IMR-90 (cell line): ENCODE results near the gene DOCK2. TPM values are rescaled to one million over a fixed set of nuclear protein-coding genes. Genes with fewer than 3 reads are reported as not detected.

Source experiments
- ATAC-seq: fragments of 200-7000 bp; cut with Tn5 transposase; 2 replicates; pipeline ENCODE4 v1.9.1; 2020; ENCODE audit warnings: low read depth, mild to moderate bottlenecking, moderate library complexity
- BruUV-seq: library from RNA; stranded (reverse); fragments of 400-500 nt; replicated peaks from 2 replicates; lab custom pipeline; 2021; lab: Mats Ljungman, UMichigan
- CTCF ChIA-PET: fragments of 300-600 bp; formaldehyde crosslinking; extraction: SDS; loops from one replicate; lab custom pipeline; 2021; ENCODE audit warnings: antibody characterized with exemption; lab: Yijun Ruan, JAX
- POLR2A ChIA-PET: fragments of 300-600 bp; sonication (Branson Sonifier 250); formaldehyde crosslinking; loops from one replicate; lab custom pipeline; 2022; ENCODE audit warnings: antibody characterized with exemption; ENCODE audit not compliant: unreplicated experiment; lab: Charles Lee
- DNase-seq: peaks from one replicate; pipeline ENCODE4 v3.0.0; 2013
- H2AFZ ChIP-seq: replicated peaks from 2 replicates; pipeline ENCODE3; 2013; ENCODE audit warnings: low read length, mild to moderate bottlenecking; ENCODE audit not compliant: poor library complexity
- H2AK5ac ChIP-seq: 2 replicates; pipeline ENCODE4 v1.6.1; 2013; ENCODE audit warnings: low read depth, low read length, inconsistent platforms
- H2AK9ac ChIP-seq: replicated peaks from 2 replicates; pipeline ENCODE3; 2013; ENCODE audit warnings: mild to moderate bottlenecking, low read depth, low read length, moderate library complexity; ENCODE audit not compliant: poor library complexity
- H2BK120ac ChIP-seq: 2 replicates; pipeline ENCODE4 v1.6.1; 2013; ENCODE audit warnings: low read depth, low read length, inconsistent platforms
- H2BK15ac ChIP-seq: 3 replicates; pipeline ENCODE4 v1.6.1; 2013; ENCODE audit warnings: low read depth, low read length, inconsistent platforms
- H2BK20ac ChIP-seq: 2 replicates; pipeline ENCODE4 v1.6.1; 2013; ENCODE audit warnings: low read depth, mild to moderate bottlenecking, inconsistent platforms, low read length, moderate library complexity
- H2BK5ac ChIP-seq: 2 replicates; pipeline ENCODE4 v1.6.1; 2013; ENCODE audit warnings: mild to moderate bottlenecking, low read depth, low read length, inconsistent platforms; ENCODE audit not compliant: poor library complexity, severe bottlenecking
- H3K14ac ChIP-seq: replicated peaks from 2 replicates; pipeline ENCODE4 v1.6.1; 2013; ENCODE audit warnings: low read depth, low read length, inconsistent platforms
- H3K18ac ChIP-seq: 2 replicates; pipeline ENCODE4 v1.6.1; 2013; ENCODE audit warnings: low read depth, low read length, control low read depth
- H3K23ac ChIP-seq: 2 replicates; pipeline ENCODE4 v1.6.1; 2013; ENCODE audit warnings: low read depth, low read length, inconsistent platforms
- H3K27ac ChIP-seq: 2 replicates; pipeline ENCODE4 v1.5.1; 2013; ENCODE audit warnings: mild to moderate bottlenecking, control low read depth, low read length; ENCODE audit not compliant: insufficient read depth
- H3K27me3 ChIP-seq: 2 replicates; pipeline ENCODE4 v1.6.1; 2013; ENCODE audit warnings: low read length; ENCODE audit not compliant: control insufficient read depth, insufficient read depth
- H3K36me3 ChIP-seq: 2 replicates; pipeline ENCODE4 v1.6.1; 2013; ENCODE audit warnings: low read length, mixed read lengths; ENCODE audit not compliant: control insufficient read depth, insufficient read depth
- H3K4ac ChIP-seq: 2 replicates; pipeline ENCODE4 v1.6.1; 2013; ENCODE audit warnings: low read depth, low read length, inconsistent platforms
- H3K4me1 ChIP-seq: 2 replicates; pipeline ENCODE4 v1.6.1; 2013; ENCODE audit warnings: low read length, mixed read lengths; ENCODE audit not compliant: control insufficient read depth, insufficient read depth
- H3K4me2 ChIP-seq: 2 replicates; pipeline ENCODE4 v1.6.1; 2013; ENCODE audit warnings: low read depth, mild to moderate bottlenecking, control low read depth, low read length, moderate library complexity
- H3K4me3 ChIP-seq: 2 replicates; pipeline ENCODE4 v1.5.1; 2013; ENCODE audit warnings: low read depth, mild to moderate bottlenecking, control low read depth, low read length, moderate library complexity; ENCODE audit not compliant: insufficient read depth
- H3K56ac ChIP-seq: 2 replicates; pipeline ENCODE4 v1.6.1; 2013; ENCODE audit warnings: low read length, inconsistent platforms; ENCODE audit not compliant: insufficient read depth; ENCODE audit errors: extremely low read depth
- H3K79me1 ChIP-seq, 2 experiments: 2 replicates each; pipeline ENCODE4 v1.6.1; 2013; ENCODE audit warnings: low read length in 2 of 2, inconsistent platforms in 1 of 2, low read depth in 1 of 2
- H3K9ac ChIP-seq: 2 replicates; pipeline ENCODE4 v1.6.1; 2013; ENCODE audit warnings: low read depth, low read length, control low read depth
- H3K9me1 ChIP-seq: 2 replicates; pipeline ENCODE4 v1.6.1; 2013; ENCODE audit warnings: low read length, inconsistent platforms; ENCODE audit not compliant: insufficient read depth
- H3K9me3 ChIP-seq: 2 replicates; pipeline ENCODE4 v1.6.1; 2013; ENCODE audit warnings: low read length; ENCODE audit not compliant: control insufficient read depth, insufficient read depth
- H4K20me1 ChIP-seq: 2 replicates; pipeline ENCODE4 v1.6.1; 2013; ENCODE audit warnings: low read length, inconsistent platforms; ENCODE audit not compliant: insufficient read depth
- H4K5ac ChIP-seq: 2 replicates; pipeline ENCODE4 v1.6.1; 2013; ENCODE audit warnings: mild to moderate bottlenecking, low read depth, low read length, control low read depth
- H4K8ac ChIP-seq, 2 experiments: 2 replicates each; pipeline ENCODE4 v1.6.1; 2013; ENCODE audit warnings: low read depth in 2 of 2, low read length in 2 of 2, control low read depth in 1 of 2, inconsistent platforms in 1 of 2
- H4K91ac ChIP-seq: 2 replicates; pipeline ENCODE4 v1.6.1; 2013; ENCODE audit warnings: low read depth, low read length, inconsistent platforms; ENCODE audit not compliant: insufficient read depth
- BHLHE40 ChIP-seq: fragments of 150-350 bp; IDR thresholded peaks from 2 replicates; pipeline ENCODE4 v1.6.1; 2016; ENCODE audit warnings: mild to moderate bottlenecking, low read depth, low read length
- CEBPB ChIP-seq: IDR thresholded peaks from 2 replicates; pipeline ENCODE4 v1.6.1; 2012; ENCODE audit warnings: low read depth, low read length, improper control_type of control experiment
- CHD1 ChIP-seq: IDR thresholded peaks from 2 replicates; pipeline ENCODE4 v1.6.1; 2012; ENCODE audit warnings: low read depth, low read length, improper control_type of control experiment
- FOS ChIP-seq: fragments of 150-350 bp; IDR thresholded peaks from 2 replicates; pipeline ENCODE4 v1.6.1; 2016; ENCODE audit warnings: low read depth, low read length
- MAFK ChIP-seq: IDR thresholded peaks from 2 replicates; pipeline ENCODE4 v1.6.1; 2012; ENCODE audit warnings: low read depth, low read length, improper control_type of control experiment
- MAZ ChIP-seq: IDR thresholded peaks from 2 replicates; pipeline ENCODE4 v1.6.1; 2012; ENCODE audit warnings: low read depth, mild to moderate bottlenecking, low read length, improper control_type of control experiment, moderate library complexity, borderline replicate concordance
- MXI1 ChIP-seq: IDR thresholded peaks from 2 replicates; pipeline ENCODE4 v1.6.1; 2012; ENCODE audit warnings: low read depth, mild to moderate bottlenecking, low read length, moderate library complexity, borderline replicate concordance
- NFE2L2 ChIP-seq: fragments of 150-350 bp; IDR thresholded peaks from 2 replicates; pipeline ENCODE4 v1.6.1; 2016; ENCODE audit warnings: low read depth, mild to moderate bottlenecking, low read length
- POLR2A ChIP-seq: IDR thresholded peaks from 2 replicates; pipeline ENCODE4 v1.6.1; 2012; ENCODE audit warnings: mild to moderate bottlenecking, low read depth, low read length
- RAD21 ChIP-seq: IDR thresholded peaks from 2 replicates; pipeline ENCODE4 v1.6.1; 2012; ENCODE audit warnings: low read length, improper control_type of control experiment
- RCOR1 ChIP-seq: IDR thresholded peaks from 2 replicates; pipeline ENCODE4 v1.6.1; 2012; ENCODE audit warnings: mild to moderate bottlenecking, low read length, improper control_type of control experiment; ENCODE audit not compliant: insufficient replicate concordance
- RFX5 ChIP-seq: IDR thresholded peaks from 2 replicates; pipeline ENCODE4 v1.8.0; 2012; ENCODE audit warnings: low read depth, mild to moderate bottlenecking, low read length, moderate library complexity
- SMC3 ChIP-seq: fragments of 150-350 bp; IDR thresholded peaks from 2 replicates; pipeline ENCODE4 v1.6.1; 2016; ENCODE audit warnings: low read depth, mild to moderate bottlenecking, antibody characterized with exemption, low read length, moderate library complexity
- USF2 ChIP-seq: fragments of 150-350 bp; IDR thresholded peaks from 2 replicates; pipeline ENCODE4 v1.6.1; 2017; ENCODE audit warnings: mild to moderate bottlenecking, antibody characterized with exemption, low read length, low read depth
- WGBS, 2 experiments: methylation state at CpG; one replicate each; pipeline versions ENCODE4 v1.1.5 to v1.1.7; 2013; ENCODE audit warnings: missing lambda C conversion rate in 2 of 2; ENCODE audit not compliant: insufficient read length in 1 of 2; ENCODE audit errors: extremely low coverage in 2 of 2; 5-methylcytosine and 5-hydroxymethylcytosine counted together
- dilution Hi-C: fragments of 300-500 bp; cut with HindIII; formaldehyde crosslinking; loops from one replicate; pipeline ENCODE4 v1.14.3; 2018; ENCODE audit warnings: low sequenced_read_pairs; ENCODE audit not compliant: unreplicated experiment
- in situ Hi-C: fragments of 300-500 bp; cut with MboI; formaldehyde crosslinking; loops from 3 replicates; pipeline ENCODE4 v1.14.3; 2019; ENCODE audit warnings: low sequenced_read_pairs, inconsistent platforms, mixed read lengths
- intact Hi-C: fragments of 100-400 bp; cut with micrococcal nuclease; formaldehyde crosslinking; loops from 2 replicates; pipeline ENCODE4 v1.10.0; 2022
- polyA plus RNA-seq, 3 experiments: library from polyadenylated mRNA; depleted of rRNA; stranded (reverse); fragments of >200 nt; gene quantifications; 2 replicates each; pipeline ENCODE4 v1.2.3, GENCODE V29; 2012; ENCODE audit warnings: low replicate concordance in 1 of 3
- total RNA-seq: library from RNA; depleted of rRNA; stranded (reverse); fragments of >200 nt; gene quantifications from 2 replicates; pipeline ENCODE4 v1.2.3, GENCODE V29; 2012
- TF ChIP-seq, protein P1 (sequence below): fragments of 150-350 bp; IDR thresholded peaks from 2 replicates; pipeline ENCODE4 v1.6.1; 2016; ENCODE audit warnings: low read depth, mild to moderate bottlenecking, low read length, moderate library complexity, borderline replicate concordance
- TF ChIP-seq, protein P2 (sequence below): conservative IDR thresholded peaks from 2 replicates; pipeline ENCODE4 v1.5.1; 2012; ENCODE audit warnings: mild to moderate bottlenecking, low read depth, low read length, improper control_type of control experiment

Gene DOCK2
- total and polyA plus RNA-seq, 2 of the 4 experiments (the other 2 are of a cell fraction), result 0.72 to 3.0 TPM

DNA sequence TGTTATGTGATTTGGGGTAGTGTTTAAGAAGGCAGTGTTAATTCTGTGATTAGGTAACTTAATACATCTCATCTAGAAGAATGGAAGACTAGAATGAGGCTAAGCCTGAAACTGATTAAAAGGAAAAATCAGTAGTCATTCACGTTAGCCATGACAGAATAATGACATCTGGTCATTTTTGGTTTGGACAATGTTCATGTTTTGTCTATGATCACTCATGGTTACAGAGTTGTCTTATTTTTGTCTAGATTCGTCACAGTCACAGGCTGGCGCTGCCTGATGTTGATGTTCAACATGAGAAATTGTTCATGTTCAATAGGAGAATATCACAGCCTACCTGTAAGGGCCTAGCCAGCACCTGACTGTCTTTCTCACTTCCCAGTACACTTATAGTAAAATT lies 9.5 kb upstream of the DOCK2 start:
- WGBS, 2 experiments, result no CpG with 5 or more reads among the region's 3 CpGs
- CTCF ChIA-PET, result no interaction called here

More for the DNA sequence above, 9.5 kb upstream of the DOCK2 start:
- H2BK5ac ChIP-seq, result peak overlapping the region; percentile 71
- H3K4me1 ChIP-seq, result peaks cover 11% of the 10 kb centered on the region
- H2BK20ac ChIP-seq, result peak overlapping the region; percentile 82; the same call in 1 of the 2 replicates
- H3K4me2 ChIP-seq, result no peak overlapping the region
- peak overlapping the region; percentile 85 for H2AK5ac ChIP-seq
- POLR2A ChIA-PET, result no interaction called here
- no peaks in the 10 kb centered on the region for H3K36me3 ChIP-seq
- in situ Hi-C loops, result no loop called here
- peak overlapping the region; percentile 36; the same call in 1 of the 2 replicates for H3K4ac ChIP-seq
- no peak overlapping the region for H2AK9ac ChIP-seq
- H2BK120ac ChIP-seq, result peak overlapping the region; percentile 66
- no peak overlapping the region for H3K14ac ChIP-seq
- H3K56ac ChIP-seq, result no peak overlapping the region
- no peaks in the 10 kb centered on the region for H4K20me1 ChIP-seq
- peak overlapping the region; percentile 96 for H2BK15ac ChIP-seq
- TF ChIP-seq SMC3, result no peak
- TF ChIP-seq MAZ, result no peak
- no peak for TF ChIP-seq RAD21
- TF ChIP-seq BHLHE40, result no peak
- no peak for TF ChIP-seq MXI1
- no peak for TF ChIP-seq CHD1
- TF ChIP-seq FOS, result no peak
- no peak for TF ChIP-seq POLR2A
- TF ChIP-seq MAFK, result no peak
- no peak for TF ChIP-seq RCOR1
- no peak for TF ChIP-seq NFE2L2
- TF ChIP-seq CEBPB, result no peak
- TF ChIP-seq USF2, result no peak
- TF ChIP-seq RFX5, result no peak
- TF ChIP-seq, protein P1, sequence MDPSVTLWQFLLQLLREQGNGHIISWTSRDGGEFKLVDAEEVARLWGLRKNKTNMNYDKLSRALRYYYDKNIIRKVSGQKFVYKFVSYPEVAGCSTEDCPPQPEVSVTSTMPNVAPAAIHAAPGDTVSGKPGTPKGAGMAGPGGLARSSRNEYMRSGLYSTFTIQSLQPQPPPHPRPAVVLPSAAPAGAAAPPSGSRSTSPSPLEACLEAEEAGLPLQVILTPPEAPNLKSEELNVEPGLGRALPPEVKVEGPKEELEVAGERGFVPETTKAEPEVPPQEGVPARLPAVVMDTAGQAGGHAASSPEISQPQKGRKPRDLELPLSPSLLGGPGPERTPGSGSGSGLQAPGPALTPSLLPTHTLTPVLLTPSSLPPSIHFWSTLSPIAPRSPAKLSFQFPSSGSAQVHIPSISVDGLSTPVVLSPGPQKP, result no peak
- TF ChIP-seq, protein P2, sequence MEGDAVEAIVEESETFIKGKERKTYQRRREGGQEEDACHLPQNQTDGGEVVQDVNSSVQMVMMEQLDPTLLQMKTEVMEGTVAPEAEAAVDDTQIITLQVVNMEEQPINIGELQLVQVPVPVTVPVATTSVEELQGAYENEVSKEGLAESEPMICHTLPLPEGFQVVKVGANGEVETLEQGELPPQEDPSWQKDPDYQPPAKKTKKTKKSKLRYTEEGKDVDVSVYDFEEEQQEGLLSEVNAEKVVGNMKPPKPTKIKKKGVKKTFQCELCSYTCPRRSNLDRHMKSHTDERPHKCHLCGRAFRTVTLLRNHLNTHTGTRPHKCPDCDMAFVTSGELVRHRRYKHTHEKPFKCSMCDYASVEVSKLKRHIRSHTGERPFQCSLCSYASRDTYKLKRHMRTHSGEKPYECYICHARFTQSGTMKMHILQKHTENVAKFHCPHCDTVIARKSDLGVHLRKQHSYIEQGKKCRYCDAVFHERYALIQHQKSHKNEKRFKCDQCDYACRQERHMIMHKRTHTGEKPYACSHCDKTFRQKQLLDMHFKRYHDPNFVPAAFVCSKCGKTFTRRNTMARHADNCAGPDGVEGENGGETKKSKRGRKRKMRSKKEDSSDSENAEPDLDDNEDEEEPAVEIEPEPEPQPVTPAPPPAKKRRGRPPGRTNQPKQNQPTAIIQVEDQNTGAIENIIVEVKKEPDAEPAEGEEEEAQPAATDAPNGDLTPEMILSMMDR, result no peak
- H3K4me3 ChIP-seq, result no peak overlapping the region
- H3K79me1 ChIP-seq, result no peaks in the 10 kb centered on the region; a peak in 1 of 4 replicates
- H3K27ac ChIP-seq, result no peak overlapping the region
- ATAC-seq (no peak), DNase-seq (no peak)
- no peaks in the 10 kb centered on the region for H3K27me3 ChIP-seq
- no peak overlapping the region for H4K5ac ChIP-seq
- no peaks in the 10 kb centered on the region for H3K9me3 ChIP-seq
- no peak overlapping the region; the same call in 1 of the 2 replicates for H4K91ac ChIP-seq
- H3K9me1 ChIP-seq, result peaks cover 8% of the 10 kb centered on the region; the same call in 1 of the 2 replicates
- H3K18ac ChIP-seq, result peak overlapping the region; percentile 1; the same call in 1 of the 2 replicates
- intact Hi-C loops, result no loop called here
- dilution Hi-C loops, result no loop called here
- 0 out of 2 replicates have a peak overlapping the region, but pooled peaks have one; percentile 31 for H3K23ac ChIP-seq
- BruUV-seq, result no TSS peak
- H4K8ac ChIP-seq, result no peak overlapping the region
- no peak overlapping the region for H3K9ac ChIP-seq
- no peak overlapping the region for H2AFZ ChIP-seq
